Stomach (tissue), 9 donors: ENCODE results near the gene TCTN3. TPM values are rescaled to one million over a fixed set of nuclear protein-coding genes. Genes with fewer than 3 reads are reported as not detected.

Experiments
- DNase-seq, 2 donors: peaks; one replicate each; pipeline versions ENCODE4 v3.0.0 to v3.0.0-alpha.2; 2013 to 2019
- H3K27ac ChIP-seq, 5 donors: fragments of 200-600 bp in 4 of 5; sonication (generic) in 4 of 5; one replicate each; pipeline ENCODE4 v1.5.1; 2013 to 2019; ENCODE audit warnings: mild to moderate bottlenecking in 1 of 5, moderate library complexity in 1 of 5
- H3K27me3 ChIP-seq, 3 donors: fragments of 200-600 bp; sonication (generic); one replicate each; pipeline ENCODE4 v1.5.1; 2017 to 2019; ENCODE audit warnings: mixed run types in 1 of 3
- H3K36me3 ChIP-seq, 4 donors: fragments of 200-600 bp; sonication (generic); 1 replicate in 3 of 4; 2 replicates in 1 of 4; pipeline ENCODE4 v1.5.1; 2016 to 2019
- H3K4me1 ChIP-seq, 4 donors: fragments of 200-600 bp; sonication (generic); one replicate each; pipeline ENCODE4 v1.5.1; 2016 to 2019
- H3K4me3 ChIP-seq, 4 donors: fragments of 200-600 bp; sonication (generic) in 3 of 4; one replicate each; pipeline ENCODE4 v1.5.1; 2016 to 2019; ENCODE audit warnings: mild to moderate bottlenecking in 1 of 4
- H3K9me3 ChIP-seq, 4 donors: fragments of 200-600 bp; sonication (generic); one replicate each; pipeline ENCODE4 v1.5.1; 2016 to 2019
- EP300 ChIP-seq: sonication (generic); formaldehyde crosslinking; IDR thresholded peaks from one replicate; pipeline ENCODE4 v1.6.1; 2017; ENCODE audit warnings: antibody characterized with exemption
- POLR2A ChIP-seq, 4 donors: fragments of 450-650 bp; IDR thresholded peaks; one replicate each; pipeline ENCODE4 v1.6.1; 2016; ENCODE audit warnings: antibody characterized with exemption in 4 of 4, control low read depth in 2 of 4, mild to moderate bottlenecking in 1 of 4, moderate library complexity in 1 of 4
- POLR2AphosphoS5 ChIP-seq, 3 donors: sonication (generic); formaldehyde crosslinking; IDR thresholded peaks; one replicate each; pipeline ENCODE4 v1.6.1; 2016; ENCODE audit warnings: antibody characterized with exemption in 3 of 3
- WGBS, 5 donors: extraction: QIAGEN DNeasy Blood & Tissue Kit in 3 of 5; methylation state at CpG; one replicate each; pipeline versions ENCODE4 v1.1.5 to v1.1.7; 2013 to 2018; 5-methylcytosine and 5-hydroxymethylcytosine counted together
- intact Hi-C: fragments of 100-400 bp; cut with DNase I; formaldehyde crosslinking; loops from one replicate; pipeline ENCODE4 v1.15.1; 2023; ENCODE audit warnings: low total_unique reads
- polyA plus RNA-seq, 3 donors: library from polyadenylated mRNA; stranded (reverse); fragments of 200-250 nt; gene quantifications; one replicate each; pipeline ENCODE4 v1.2.3, GENCODE V29; 2013
- total RNA-seq, 5 donors: library from RNA; depleted of rRNA; stranded (reverse); fragments of >200 nt; gene quantifications; one replicate each; pipeline versions ENCODE4 v1.1.0 to v1.2.3, GENCODE V29; 2014 to 2016
- TF ChIP-seq, protein P1 (sequence below), 7 experiments: fragments of 450-650 bp in 4 of 7; fragments of 200-600 bp in 3 of 7; sonication (generic) in 3 of 7; IDR thresholded peaks; one replicate each; pipeline ENCODE4 v1.5.1; 2016 to 2019; ENCODE audit warnings: antibody characterized with exemption in 7 of 7, control low read depth in 2 of 7, mild to moderate bottlenecking in 1 of 7
- donor health status: healthy with polysubstance abuse.
- donor health status: Bipolar disorder and iron deficiency.
- donor health status: healthy.

TCTN3 gene
- total and polyA plus RNA-seq, 8 donors, result 1.2 to 31.6 (median 9.7) TPM

DNA sequence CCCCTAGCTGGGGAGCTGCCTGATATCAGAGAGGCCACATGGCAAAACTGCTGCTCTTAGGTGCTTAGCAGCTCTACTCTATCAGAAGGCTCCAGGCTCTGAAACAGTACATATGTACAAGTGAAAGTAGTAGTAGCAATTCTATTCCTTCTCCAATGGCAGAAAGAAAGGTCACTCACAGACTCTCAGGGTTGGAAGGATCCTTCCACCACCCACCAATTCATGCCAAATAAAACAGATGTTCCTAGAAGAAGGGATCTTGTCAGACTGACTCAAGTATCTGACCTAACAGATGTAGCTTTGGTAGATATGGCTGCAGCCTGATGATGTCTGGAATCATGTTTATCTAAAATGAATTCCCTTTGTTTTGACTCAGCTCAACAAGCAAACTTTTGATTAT is 29.2 kb downstream of the TCTN3 start:
- TF ChIP-seq POLR2AphosphoS5 (IDR thresholded peaks at IDR 0.05) (no peak), EP300 (no peak), POLR2A (IDR thresholded peaks at IDR 0.05) (no peak)
- TF ChIP-seq, protein P1, sequence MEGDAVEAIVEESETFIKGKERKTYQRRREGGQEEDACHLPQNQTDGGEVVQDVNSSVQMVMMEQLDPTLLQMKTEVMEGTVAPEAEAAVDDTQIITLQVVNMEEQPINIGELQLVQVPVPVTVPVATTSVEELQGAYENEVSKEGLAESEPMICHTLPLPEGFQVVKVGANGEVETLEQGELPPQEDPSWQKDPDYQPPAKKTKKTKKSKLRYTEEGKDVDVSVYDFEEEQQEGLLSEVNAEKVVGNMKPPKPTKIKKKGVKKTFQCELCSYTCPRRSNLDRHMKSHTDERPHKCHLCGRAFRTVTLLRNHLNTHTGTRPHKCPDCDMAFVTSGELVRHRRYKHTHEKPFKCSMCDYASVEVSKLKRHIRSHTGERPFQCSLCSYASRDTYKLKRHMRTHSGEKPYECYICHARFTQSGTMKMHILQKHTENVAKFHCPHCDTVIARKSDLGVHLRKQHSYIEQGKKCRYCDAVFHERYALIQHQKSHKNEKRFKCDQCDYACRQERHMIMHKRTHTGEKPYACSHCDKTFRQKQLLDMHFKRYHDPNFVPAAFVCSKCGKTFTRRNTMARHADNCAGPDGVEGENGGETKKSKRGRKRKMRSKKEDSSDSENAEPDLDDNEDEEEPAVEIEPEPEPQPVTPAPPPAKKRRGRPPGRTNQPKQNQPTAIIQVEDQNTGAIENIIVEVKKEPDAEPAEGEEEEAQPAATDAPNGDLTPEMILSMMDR (IDR thresholded peaks at IDR 0.05), result no peak
- Histone ChIP-seq H3K4me1 (peaks cover 3 to 16% (median 8%) of the 10 kb centered on the region in 4 donors), H3K4me3 (no peak overlapping the region), H3K27ac (no peak overlapping the region), H3K27me3 (no peaks in the 10 kb centered on the region), H3K36me3 (peaks cover 0 to 38% (median 31%) of the 10 kb centered on the region in 4 donors), H3K9me3 (no peaks in the 10 kb centered on the region)
- intact Hi-C loops, result no loop called here
- no peak for DNase-seq

DNA sequence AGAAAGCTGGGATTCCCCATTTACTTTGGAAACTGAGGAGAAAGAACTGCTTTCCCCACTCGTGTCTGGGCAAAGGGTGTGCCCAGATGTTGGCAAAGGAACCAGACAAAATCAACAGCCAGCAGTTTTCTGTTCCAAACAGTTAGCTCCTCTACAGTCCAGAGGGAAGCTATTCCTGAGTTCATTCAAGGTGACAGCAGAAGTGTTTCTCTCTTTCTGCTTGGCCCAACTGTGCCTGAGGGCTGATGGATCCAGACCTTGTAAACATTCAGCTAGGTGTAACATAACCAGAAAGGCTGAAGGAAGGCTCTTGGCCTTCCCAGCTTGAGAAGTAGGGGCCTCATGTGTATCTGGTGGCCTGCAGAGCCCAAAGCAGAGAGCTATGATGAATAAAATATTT is 30.2 kb downstream of the TCTN3 start:
- intact Hi-C loops, result no loop called here
- no peak for TF ChIP-seq POLR2A (IDR thresholded peaks at IDR 0.05)
- TF ChIP-seq, protein P1 (IDR thresholded peaks at IDR 0.05), result no peak
- TF ChIP-seq EP300, result no peak
- TF ChIP-seq POLR2AphosphoS5 (IDR thresholded peaks at IDR 0.05), result no peak
- H3K27me3 ChIP-seq, result no peaks in the 10 kb centered on the region
- H3K4me3 ChIP-seq, result no peak overlapping the region
- 7 to 23% (median 10%) methylated on average over 1 of the region's 1 CpG for WGBS, 5 donors
- H3K36me3 ChIP-seq, result peaks cover 0 to 30% (median 21%) of the 10 kb centered on the region in 4 donors
- DNase-seq, result no peak
- peak overlapping the region in 1 of 5 donors; percentile 39 for H3K27ac ChIP-seq
- H3K9me3 ChIP-seq, result no peaks in the 10 kb centered on the region
- peaks cover 3 to 16% (median 8%) of the 10 kb centered on the region in 4 donors for H3K4me1 ChIP-seq

DNA sequence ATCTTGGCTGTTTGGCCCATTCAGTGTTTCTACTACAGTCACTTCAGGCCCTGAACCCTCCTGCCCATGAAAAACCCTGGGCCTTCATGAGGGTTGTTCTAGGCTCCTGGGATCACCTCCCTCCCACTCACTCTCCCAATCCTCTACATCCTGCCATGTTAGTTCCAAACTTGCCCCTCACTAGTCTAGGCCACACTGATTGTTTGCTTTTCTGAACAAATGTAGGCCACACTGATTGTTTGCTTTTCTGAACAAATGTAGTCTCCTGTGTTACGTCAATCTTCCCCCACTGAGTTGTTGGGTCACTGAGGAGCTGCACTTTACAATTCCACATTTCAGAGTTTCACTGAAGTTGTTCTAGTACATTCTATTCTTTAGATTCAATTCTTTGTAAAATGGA is 31.9 kb downstream of the TCTN3 start:
- WGBS, 5 donors, result 23 to 60% (median 36%) methylated on average over 1 of the region's 1 CpG
- no peak for TF ChIP-seq EP300
- no peak for TF ChIP-seq POLR2AphosphoS5 (IDR thresholded peaks at IDR 0.05)
- TF ChIP-seq POLR2A (IDR thresholded peaks at IDR 0.05), result no peak
- TF ChIP-seq, protein P1 (IDR thresholded peaks at IDR 0.05), result no peak
- peak overlapping the region in 1 of 5 donors; percentile 41 for H3K27ac ChIP-seq
- H3K27me3 ChIP-seq, result no peaks in the 10 kb centered on the region
- H3K4me3 ChIP-seq, result no peak overlapping the region
- DNase-seq, result peak in 1 of 2 donors; percentile 75
- H3K4me1 ChIP-seq, result peaks cover 6 to 22% (median 12%) of the 10 kb centered on the region in 4 donors
- intact Hi-C loops, result no loop called here
- peaks cover 0 to 21% (median 9%) of the 10 kb centered on the region in 4 donors for H3K36me3 ChIP-seq
- no peaks in the 10 kb centered on the region for H3K9me3 ChIP-seq

DNA sequence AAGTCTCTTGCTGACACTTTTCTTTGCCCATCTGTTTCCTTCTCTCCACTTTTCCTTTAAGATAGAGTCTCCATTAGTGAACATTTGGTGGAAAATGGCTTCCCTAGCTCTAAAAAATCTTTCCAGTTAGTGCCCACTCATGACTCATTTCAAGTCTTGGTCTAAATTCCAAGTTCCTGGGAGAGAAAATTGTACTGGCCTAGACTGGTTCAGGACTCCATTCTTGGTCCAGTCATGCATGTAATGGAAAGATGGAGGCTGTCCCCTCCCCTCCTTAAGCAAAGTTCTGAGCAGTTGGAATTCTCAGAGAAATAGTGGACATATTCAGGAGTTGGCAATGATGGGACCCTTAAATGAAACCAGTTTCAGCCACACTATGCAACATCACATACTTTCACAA is 33.4 kb downstream of the TCTN3 start:
- Histone ChIP-seq H3K4me3 (no peak overlapping the region), H3K9me3 (no peaks in the 10 kb centered on the region), H3K4me1 (peaks cover 6 to 30% (median 17%) of the 10 kb centered on the region in 4 donors), H3K36me3 (peaks cover 0 to 18% (median 9%) of the 10 kb centered on the region in 4 donors), H3K27ac (no peak overlapping the region), H3K27me3 (no peaks in the 10 kb centered on the region)
- no peak for DNase-seq
- intact Hi-C loops, result no loop called here
- TF ChIP-seq EP300, result no peak
- no peak for TF ChIP-seq POLR2AphosphoS5 (IDR thresholded peaks at IDR 0.05)
- no peak for TF ChIP-seq POLR2A (IDR thresholded peaks at IDR 0.05)
- TF ChIP-seq, protein P1 (IDR thresholded peaks at IDR 0.05), result no peak
